LNCAP (cell line): Measurements from ENCODE around the gene COL5A2.

ENCODE experiments used
- CTCF ChIP-seq: fragments of 450-650 bp; IDR thresholded peaks from 2 replicates; pipeline ENCODE4 v1.5.1; 2017; ENCODE audit warnings: mild to moderate bottlenecking

COL5A2 gene

DNA sequence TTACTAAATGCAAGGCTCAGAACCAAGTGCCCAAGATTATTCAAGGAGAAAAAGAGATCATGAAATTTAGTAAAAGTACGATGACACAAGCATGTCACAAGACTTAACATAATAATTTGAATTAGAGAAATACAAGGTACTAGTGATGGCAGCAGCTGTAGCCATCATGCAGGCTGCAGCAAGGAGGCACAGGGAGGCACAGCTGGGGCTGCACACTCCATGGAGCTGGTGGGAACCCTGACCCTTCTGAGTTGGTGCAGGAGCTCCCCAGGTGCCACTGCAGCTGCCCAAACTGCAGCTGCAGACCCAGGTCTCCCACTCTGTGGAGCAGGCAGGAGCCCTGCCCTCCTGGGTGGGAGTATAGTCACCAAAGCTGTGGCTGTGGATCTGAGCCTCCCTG lies 159.4 kb downstream of the COL5A2 start:
- no peak for TF ChIP-seq CTCF

DNA sequence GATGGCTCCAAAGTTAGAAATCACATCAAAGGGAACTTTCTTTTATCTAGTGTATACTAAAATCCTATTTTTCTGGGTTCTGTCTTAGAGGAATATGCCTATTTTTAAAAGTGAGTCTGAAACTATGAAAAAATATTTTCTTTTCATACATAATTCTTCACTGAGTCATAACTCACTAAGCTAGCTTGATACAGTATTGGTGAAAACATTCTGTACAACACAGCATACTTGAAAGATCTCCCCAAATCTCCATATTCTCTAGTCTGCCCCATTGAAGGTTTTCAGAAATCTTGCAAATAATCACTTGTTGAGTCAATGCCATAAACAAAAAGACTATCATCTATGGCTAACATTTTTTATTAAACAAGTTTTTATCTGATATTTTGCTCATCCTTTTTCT lies 160.9 kb downstream of the COL5A2 start:
- no peak for TF ChIP-seq CTCF

DNA sequence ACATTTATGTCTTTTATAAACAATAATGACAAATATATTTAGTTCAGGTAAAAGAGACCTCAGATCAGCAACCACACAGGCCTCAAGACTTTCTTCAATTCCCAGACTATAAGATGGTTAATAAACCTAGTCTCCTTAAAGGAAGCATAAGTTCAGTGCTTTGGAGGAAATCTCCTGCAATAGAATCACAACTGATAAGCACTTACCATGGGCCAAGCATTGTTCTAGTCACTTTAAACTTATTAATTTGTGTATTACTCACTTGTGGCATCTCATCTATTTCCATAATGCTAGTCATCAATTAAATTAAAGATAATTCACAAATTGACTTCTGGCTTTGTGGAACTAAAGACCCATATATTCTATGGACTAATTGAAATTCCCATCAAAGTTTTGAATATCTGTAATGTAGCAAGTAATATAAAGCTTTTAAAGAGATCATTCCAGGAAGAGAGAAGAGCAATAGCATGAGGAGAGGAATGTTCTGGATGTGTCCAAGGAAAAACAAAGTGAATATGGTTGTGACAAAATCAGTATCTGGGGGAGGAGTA lies 163.2 kb downstream of the COL5A2 start:
- no peak for TF ChIP-seq CTCF

DNA sequence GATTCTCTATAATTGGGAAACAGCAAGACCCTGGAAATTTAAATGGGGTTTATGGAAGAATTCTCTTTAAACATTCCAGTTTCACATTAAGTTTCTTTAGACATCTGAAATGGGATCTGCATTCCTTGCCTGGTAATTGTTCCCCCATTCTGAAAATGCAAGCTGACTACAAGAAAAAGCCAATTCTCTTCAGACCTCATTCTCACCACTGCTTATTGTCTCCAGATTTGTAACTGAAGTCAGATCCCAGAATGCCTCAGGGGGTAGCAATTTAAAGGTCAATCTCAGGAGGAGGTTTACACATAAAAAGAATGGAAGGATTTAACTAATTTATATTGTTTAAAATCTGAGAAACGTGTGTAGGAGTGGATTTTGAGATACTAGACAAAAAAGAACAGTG lies 164.2 kb downstream of the COL5A2 start:
- TF ChIP-seq CTCF = no peak

GRCh38 chr2:189014449-189015138 lies 165.0 kb downstream of the COL5A2 start:
- no peak for TF ChIP-seq CTCF

- no peak for TF ChIP-seq CTCF
Observed at GRCh38 chr2:189013671-189014448, 165.7 kb downstream of the COL5A2 start.

DNA sequence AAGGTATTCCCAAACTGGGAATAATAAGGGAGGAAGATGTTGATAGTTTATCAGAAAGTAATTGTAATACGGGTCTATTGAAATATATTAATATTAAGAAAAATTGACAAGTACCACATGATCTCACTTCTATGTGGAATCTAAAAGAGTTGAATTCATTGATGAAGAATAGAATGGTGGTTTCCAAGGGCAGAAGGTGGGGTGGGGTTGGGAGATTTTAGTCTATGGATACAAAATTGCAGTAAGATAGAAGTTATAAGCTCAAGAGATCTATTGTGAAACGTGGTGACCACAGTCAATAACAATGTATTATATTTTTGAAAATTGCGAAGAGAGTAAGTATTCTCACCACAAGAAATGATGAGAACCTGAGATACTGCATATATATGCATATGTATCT lies 166.5 kb downstream of the COL5A2 start:
- TF ChIP-seq CTCF = no peak
